H1 (cell line): Measurements from ENCODE around the gene DPH5.

ENCODE experiments used
- CREB1 ChIP-seq: IDR thresholded peaks from 2 replicates; pipeline ENCODE4 v1.6.1; 2012; ENCODE audit warnings: inconsistent platforms
- CTBP2 ChIP-seq: IDR thresholded peaks from 2 replicates; pipeline ENCODE4 v1.7.0; 2011; ENCODE audit warnings: borderline replicate concordance, mild to moderate bottlenecking, moderate library complexity, mixed read lengths, low read length; ENCODE audit not compliant: insufficient read depth, insufficient read length
- EP300 ChIP-seq, 2 experiments: IDR thresholded peaks; 1 replicate in 1 of 2; 2 replicates in 1 of 2; pipeline ENCODE4 v1.6.1; 2011 to 2012; ENCODE audit warnings: low read depth in 2 of 2, low read length in 2 of 2, mild to moderate bottlenecking in 2 of 2, borderline replicate concordance in 1 of 2, inconsistent platforms in 1 of 2, moderate library complexity in 1 of 2
- EZH2 ChIP-seq: fragments of 200-600 bp; sonication (generic); IDR thresholded peaks from 2 replicates; pipeline ENCODE4 v1.7.1; 2012; ENCODE audit warnings: low read depth, mild to moderate bottlenecking, moderate library complexity, low read length, inconsistent platforms; ENCODE audit not compliant: severe bottlenecking
- MAX ChIP-seq: IDR thresholded peaks from 2 replicates; pipeline ENCODE4 v1.6.1; 2012; ENCODE audit warnings: inconsistent platforms
- NRF1 ChIP-seq: IDR thresholded peaks from 2 replicates; pipeline ENCODE4 v1.6.1; 2011; ENCODE audit warnings: mild to moderate bottlenecking, low read depth, low read length, improper control_type of control experiment
- PHF8 ChIP-seq: fragments of 200-600 bp; sonication (generic); conservative IDR thresholded peaks from 2 replicates; pipeline ENCODE4 v1.7.1; 2012; ENCODE audit warnings: low read depth, mild to moderate bottlenecking, inconsistent platforms, low read length, moderate library complexity
- POLR2A ChIP-seq, 2 experiments: IDR thresholded peaks; 1 replicate in 1 of 2; 2 replicates in 1 of 2; pipeline ENCODE4 v1.6.1; 2011; ENCODE audit warnings: low read depth in 2 of 2, low read length in 2 of 2, mild to moderate bottlenecking in 2 of 2; ENCODE audit errors: control extremely low read depth in 1 of 2
- POLR2AphosphoS5 ChIP-seq: IDR thresholded peaks from 2 replicates; pipeline ENCODE4 v1.6.1; 2011; ENCODE audit warnings: low read depth, low read length
- SAP30 ChIP-seq: fragments of 300-600 bp; sonication (generic); IDR thresholded peaks from 2 replicates; pipeline ENCODE4 v1.7.1; 2012; ENCODE audit warnings: low read length, moderate library complexity, mild to moderate bottlenecking, inconsistent platforms; ENCODE audit not compliant: insufficient read depth, insufficient replicate concordance
- ZNF274 ChIP-seq: IDR thresholded peaks from 2 replicates; pipeline ENCODE4 v1.7.0; 2012; ENCODE audit warnings: low read length, borderline replicate concordance; ENCODE audit errors: extremely low read depth
- TF ChIP-seq, protein P1 (sequence below), 3 experiments: IDR thresholded peaks; 1 replicate in 2 of 3; 2 replicates in 1 of 3; pipeline versions ENCODE4 v1.5.1 to v1.6.1; 2011; ENCODE audit warnings: low read length in 3 of 3, mild to moderate bottlenecking in 3 of 3, inconsistent platforms in 2 of 3, low read depth in 1 of 3, moderate library complexity in 1 of 3; ENCODE audit not compliant: insufficient read depth in 1 of 3; ENCODE audit errors: control extremely low read depth in 1 of 3
- TF ChIP-seq, protein P2 (sequence below): IDR thresholded peaks from 2 replicates; pipeline ENCODE4 v1.6.1; 2011; ENCODE audit warnings: low read depth, mild to moderate bottlenecking, low read length; ENCODE audit not compliant: insufficient read depth

DNA sequence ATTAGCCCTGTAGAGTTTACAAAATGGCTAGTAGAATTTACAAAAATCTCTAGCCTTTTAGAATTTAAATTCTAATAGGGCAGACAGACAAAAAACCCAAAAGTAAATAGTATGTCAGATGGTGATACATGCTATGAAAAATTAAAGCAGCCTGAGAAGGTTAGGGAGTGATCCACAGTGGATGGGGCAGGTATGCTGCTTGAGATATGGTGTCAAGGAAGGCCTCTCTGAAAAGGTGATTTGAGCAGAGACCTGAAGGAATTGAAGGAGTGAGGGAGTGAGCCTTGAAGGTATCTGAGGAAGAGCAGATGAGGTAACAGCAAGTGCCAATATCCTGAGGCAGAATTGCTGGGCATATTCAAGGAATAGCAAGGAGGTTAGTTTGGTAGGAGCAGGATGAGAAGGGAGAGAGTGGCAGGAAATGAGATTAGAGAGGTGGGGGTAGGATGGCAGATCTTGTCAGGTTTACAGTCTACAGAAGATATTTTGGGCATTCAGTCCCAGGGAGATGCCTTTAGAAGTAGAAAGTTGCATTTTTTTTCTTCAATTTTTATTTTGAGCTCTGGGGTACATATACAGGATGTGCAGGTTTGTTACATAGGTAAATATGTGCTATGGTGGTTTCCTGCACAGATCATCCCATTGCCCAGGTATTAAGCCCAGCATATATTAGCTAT is 40.8 kb upstream of the DPH5 start:
- TF ChIP-seq EP300 (IDR thresholded peaks at IDR 0.05; ENCODE audit: borderline replicate concordance in 1 of 2, low read depth in 2 of 2, low read length in 2 of 2), result no peak
- TF ChIP-seq PHF8, result no peak
- TF ChIP-seq, protein P1, sequence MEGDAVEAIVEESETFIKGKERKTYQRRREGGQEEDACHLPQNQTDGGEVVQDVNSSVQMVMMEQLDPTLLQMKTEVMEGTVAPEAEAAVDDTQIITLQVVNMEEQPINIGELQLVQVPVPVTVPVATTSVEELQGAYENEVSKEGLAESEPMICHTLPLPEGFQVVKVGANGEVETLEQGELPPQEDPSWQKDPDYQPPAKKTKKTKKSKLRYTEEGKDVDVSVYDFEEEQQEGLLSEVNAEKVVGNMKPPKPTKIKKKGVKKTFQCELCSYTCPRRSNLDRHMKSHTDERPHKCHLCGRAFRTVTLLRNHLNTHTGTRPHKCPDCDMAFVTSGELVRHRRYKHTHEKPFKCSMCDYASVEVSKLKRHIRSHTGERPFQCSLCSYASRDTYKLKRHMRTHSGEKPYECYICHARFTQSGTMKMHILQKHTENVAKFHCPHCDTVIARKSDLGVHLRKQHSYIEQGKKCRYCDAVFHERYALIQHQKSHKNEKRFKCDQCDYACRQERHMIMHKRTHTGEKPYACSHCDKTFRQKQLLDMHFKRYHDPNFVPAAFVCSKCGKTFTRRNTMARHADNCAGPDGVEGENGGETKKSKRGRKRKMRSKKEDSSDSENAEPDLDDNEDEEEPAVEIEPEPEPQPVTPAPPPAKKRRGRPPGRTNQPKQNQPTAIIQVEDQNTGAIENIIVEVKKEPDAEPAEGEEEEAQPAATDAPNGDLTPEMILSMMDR (IDR thresholded peaks at IDR 0.05; ENCODE audit: control extremely low read depth in 1 of 3, insufficient read depth in 1 of 3, low read depth in 1 of 3, low read length in 3 of 3), result no peak
- no peak for TF ChIP-seq MAX
- TF ChIP-seq EZH2, result no peak
- TF ChIP-seq CREB1, result no peak
- no peak for TF ChIP-seq POLR2A (IDR thresholded peaks at IDR 0.05; ENCODE audit: control extremely low read depth in 1 of 2, low read depth in 2 of 2, low read length in 2 of 2)
- no peak for TF ChIP-seq POLR2AphosphoS5
- no peak for TF ChIP-seq NRF1
- TF ChIP-seq, protein P2, sequence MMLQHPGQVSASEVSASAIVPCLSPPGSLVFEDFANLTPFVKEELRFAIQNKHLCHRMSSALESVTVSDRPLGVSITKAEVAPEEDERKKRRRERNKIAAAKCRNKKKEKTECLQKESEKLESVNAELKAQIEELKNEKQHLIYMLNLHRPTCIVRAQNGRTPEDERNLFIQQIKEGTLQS, result no peak
- no peak for TF ChIP-seq CTBP2
- TF ChIP-seq ZNF274, result no peak
- no peak for TF ChIP-seq SAP30
